GM21381 (cell line): Measurements from ENCODE around the gene CEP72.
"Not testable (repeated sequence)": the region's sequence is repeated elsewhere in the genome, so short reads cannot be mapped to it uniquely, and the experiment has no call there.

Experiments
- ATAC-seq: cut with Tn5 transposase; IDR thresholded peaks from one replicate; pipeline ENCODE4 v1.9.1; 2021; ENCODE audit warnings: mild to moderate bottlenecking, moderate library complexity; ENCODE audit not compliant: unreplicated experiment

The CEP72 gene

GRCh38 chr5:597871-598563, 14.1 kb upstream of the CEP72 start:
- ATAC-seq, result no peak

- no peak for ATAC-seq
Measured at GRCh38 chr5:598564-598890, 13.6 kb upstream of the CEP72 start.

GRCh38 chr5:600886-601541, 11.1 kb upstream of the CEP72 start:
- ATAC-seq, result no peak

GRCh38 chr5:601771-602465, 10.2 kb upstream of the CEP72 start:
- no peak for ATAC-seq

GRCh38 chr5:602466-603035, 9.6 kb upstream of the CEP72 start:
- no peak for ATAC-seq

- ATAC-seq, result no peak
Measured at GRCh38 chr5:603081-603998, 8.8 kb upstream of the CEP72 start.

- no peak for ATAC-seq
Measured at GRCh38 chr5:604391-604831, 7.7 kb upstream of the CEP72 start.

GRCh38 chr5:605090-605489, 7.0 kb upstream of the CEP72 start:
- not testable (repeated sequence) for ATAC-seq

GRCh38 chr5:606061-606460, 6.1 kb upstream of the CEP72 start:
- no peak for ATAC-seq

GRCh38 chr5:606526-607399, 5.4 kb upstream of the CEP72 start:
- no peak for ATAC-seq

GRCh38 chr5:607541-608428, 4.4 kb upstream of the CEP72 start:
- no peak for ATAC-seq

- ATAC-seq, result no peak
Measured at GRCh38 chr5:608429-609370, 3.4 kb upstream of the CEP72 start.

GRCh38 chr5:609506-609905, 2.6 kb upstream of the CEP72 start:
- ATAC-seq, result no peak

GRCh38 chr5:610011-610743, 2.0 kb upstream of the CEP72 start:
- no peak for ATAC-seq

- no peak for ATAC-seq
Measured at GRCh38 chr5:610744-611730, 1.1 kb upstream of the CEP72 start.
